ENCODE data around the gene DHRS13.
"Not testable (repeated sequence)": the region's sequence is repeated elsewhere in the genome, so short reads cannot be mapped to it uniquely, and the experiment has no call there.

The DHRS13 gene

DNA sequence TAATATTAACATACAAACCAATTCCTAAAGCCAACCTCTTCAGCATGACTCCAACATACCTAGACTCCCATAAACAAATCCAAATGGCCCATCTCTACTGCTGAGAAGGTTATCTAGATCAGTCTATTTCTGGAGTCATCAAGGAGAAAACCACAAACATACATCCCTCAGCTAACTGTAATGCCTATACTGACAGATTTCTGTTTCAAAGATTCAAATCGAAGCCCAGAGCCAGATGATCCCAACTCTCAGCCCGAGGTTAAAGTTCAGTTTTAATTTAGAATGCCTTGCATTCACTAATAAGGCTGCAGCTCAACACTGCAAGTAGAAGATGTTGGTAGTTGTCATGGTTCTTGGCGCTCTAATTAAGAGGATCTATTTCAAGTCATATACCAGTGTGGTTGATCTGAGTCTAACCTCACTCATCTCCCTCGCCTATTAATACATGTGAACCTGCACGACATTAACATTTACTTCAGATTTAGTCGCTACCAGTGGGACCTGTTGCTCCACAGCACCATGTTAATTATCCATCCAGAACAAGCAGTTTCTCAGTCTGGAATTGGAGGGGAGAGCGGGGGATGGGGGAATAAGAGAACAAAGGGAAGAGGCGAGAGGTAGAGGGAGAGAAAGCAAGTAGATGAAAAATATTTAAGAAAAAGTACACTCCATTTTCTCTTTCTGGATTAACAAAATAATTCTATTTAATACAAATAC lies 33.0 kb upstream of the DHRS13 start:
- no peak for DNase-seq

DNA sequence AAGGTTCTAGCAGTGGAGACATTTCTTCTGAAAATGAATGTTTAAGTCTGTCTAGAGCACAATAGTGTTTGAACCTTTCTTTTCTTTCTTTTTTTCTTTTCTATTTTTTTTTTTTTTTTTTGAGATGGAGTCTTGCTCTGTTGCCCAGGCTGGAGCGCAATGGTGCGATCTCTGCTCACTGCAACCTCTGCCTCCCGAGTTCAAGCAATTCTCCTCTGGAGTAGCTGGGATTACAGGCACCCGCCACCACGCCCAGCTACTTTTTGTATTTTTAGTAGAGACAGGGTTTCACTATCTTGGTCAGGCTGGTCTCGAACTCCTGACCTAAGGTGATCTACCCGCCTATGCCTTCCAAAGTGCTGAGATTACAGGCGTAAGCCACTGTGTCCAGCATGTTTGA lies 31.6 kb upstream of the DHRS13 start:
- DNase-seq: not testable (repeated sequence)

DNA sequence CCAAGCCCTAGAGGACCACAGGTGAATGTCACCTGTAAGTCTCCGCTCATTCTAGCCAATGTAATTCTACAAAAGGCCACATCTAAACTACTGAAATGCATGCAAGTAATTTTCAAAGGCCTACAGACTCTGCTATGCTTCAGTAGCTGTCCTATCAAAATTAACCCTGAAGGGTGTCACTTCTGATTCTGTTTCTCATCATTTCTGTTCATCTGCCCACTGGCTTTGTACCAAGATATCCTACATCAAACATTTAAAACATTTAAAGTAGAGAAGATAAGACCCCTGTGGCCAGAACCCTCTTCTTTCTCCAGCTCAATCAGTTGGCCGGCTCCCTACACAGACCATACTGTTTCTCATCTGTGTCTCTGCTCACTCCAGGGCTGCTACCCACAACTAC lies 26.9 kb upstream of the DHRS13 start:
- no peak for DNase-seq

DNA sequence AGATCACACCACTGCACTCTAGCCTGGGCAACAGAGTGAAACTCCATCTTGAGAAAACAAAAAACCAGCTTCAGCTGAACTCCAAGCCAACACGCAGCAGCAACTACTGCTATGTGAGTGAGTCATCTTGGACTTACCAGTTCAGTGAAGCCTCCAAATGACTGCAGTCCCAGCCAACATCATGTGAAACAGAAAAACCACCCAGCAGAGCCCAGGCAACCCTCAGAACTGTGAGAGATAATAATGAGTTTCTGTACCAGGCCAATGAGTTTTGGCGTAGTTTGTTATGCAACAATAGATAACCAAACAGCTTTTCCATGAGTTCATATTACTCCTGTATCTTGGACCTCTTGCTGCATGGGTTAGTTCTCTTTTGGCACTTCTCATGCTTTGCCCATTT lies 25.2 kb upstream of the DHRS13 start:
- DNase-seq: no peak

DNA sequence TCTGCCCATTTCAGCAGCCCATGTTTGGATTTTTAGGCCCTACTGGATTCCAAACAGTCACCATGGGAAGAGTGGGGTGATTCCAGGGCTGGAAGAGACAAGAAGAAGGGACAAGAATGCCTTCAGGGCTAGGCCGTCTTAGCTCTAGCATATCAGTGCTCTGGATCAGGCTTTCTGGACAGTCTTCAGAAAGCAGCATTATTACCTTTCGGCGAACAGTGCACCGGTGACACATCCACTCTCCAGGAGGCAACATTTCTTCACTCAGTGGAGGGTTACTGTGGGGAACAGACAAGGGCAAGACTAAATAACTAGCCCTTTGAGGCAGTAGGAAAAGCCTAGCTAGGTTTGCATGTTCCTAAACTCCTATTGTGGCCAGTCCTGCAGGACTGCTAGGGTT lies 23.9 kb upstream of the DHRS13 start:
- no peak for DNase-seq

DNA sequence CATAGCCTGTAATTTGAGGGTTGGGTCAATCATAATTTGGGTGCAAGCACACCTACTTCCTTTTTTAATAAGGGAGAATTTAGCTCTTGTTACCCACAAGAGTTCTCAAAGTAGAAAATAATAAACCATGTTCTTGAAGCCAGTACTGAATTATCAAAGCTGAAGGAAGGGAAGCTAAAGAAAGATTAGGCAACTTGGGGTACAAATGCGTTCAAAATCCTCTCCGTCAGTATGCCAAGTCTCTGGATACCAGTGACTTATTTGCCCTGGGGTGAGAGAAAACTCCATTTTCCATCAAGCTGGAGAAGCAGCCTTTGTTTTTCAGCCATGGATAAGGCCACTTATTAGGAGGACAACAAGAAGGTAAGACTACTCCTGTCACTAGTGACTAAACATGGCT lies 23.5 kb upstream of the DHRS13 start:
- no peak for DNase-seq

DNA sequence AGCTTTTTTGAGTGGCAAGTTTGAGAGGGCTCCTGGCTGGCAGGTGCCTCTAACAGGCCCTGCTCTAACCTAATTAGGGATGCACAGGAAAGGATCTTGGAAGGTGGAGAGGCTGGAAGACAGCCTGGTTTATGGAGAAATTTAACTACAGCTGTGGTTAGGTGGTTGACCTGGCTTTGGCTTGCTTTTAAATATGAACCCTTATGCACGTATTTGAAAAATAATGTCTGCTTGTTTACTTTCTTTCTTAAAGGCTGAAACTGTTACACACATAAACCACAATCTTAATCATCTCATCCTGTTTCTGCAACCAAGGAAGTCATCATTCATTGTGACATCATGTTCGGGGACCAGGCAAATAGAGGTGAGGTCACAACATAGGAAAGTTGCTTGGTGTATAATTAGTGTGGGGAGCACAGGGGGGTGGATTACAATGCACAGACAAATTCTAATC lies 23.1 kb upstream of the DHRS13 start:
- DNase-seq: peak; percentile 49

DNA sequence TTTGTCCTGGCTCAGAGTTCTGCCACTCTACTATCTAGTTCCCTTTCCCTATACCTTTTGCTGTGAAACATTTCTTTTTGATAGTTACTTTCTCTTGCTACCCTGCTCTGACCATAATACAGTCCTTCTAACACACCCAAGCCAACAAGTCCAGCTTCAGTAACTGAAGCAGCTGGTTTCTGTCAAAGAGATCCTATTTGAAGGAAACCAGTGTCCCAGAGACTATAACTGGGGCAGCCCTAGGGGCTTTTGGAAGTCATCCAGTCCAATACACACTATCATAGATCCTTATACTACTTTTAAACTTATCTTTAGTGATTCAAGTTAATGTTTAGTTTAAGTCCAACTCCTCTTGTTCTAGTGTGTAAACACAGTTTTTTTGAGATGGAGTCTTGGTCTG lies 17.3 kb upstream of the DHRS13 start:
- no peak for DNase-seq

DNA sequence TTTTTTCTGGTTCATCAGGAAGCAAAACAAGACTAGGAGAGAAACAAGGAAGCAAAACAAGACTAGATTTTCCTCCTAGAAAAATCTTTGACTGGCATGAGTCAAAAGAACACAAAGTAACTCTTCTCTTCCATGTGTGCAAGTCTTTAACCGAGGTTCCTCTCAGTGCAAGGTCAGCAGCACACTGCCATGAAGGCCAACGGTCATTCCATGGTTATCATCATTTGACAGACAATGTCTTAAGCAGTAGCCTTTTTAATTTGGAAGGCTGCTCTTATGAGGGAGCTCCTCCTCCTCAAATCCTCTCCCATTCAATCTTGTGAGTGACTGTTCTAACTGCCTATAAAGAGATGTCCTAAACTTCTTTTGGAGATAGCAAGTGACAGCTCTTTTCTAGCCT lies 15.4 kb upstream of the DHRS13 start:
- DNase-seq: no peak

DNA sequence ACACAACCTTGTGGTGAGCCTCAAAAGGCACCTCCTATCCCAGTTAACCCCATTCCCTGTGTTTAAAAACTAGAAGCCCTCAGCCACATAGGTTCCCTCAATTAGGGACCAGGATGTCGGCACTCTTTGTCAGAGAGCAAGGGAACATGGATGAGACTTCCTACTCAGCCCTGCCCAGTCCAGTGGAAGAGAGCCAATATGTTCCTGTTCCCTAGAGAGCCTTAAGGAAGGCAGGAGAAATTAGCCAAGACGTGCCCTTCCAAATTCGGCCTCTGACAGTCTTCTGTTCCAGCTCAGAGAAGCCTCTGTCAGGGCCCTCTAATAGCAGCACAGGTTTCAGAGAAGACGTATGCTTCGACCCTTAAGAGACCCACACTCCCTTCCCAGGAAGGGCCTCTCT lies 14.6 kb upstream of the DHRS13 start:
- no peak for DNase-seq

DNA sequence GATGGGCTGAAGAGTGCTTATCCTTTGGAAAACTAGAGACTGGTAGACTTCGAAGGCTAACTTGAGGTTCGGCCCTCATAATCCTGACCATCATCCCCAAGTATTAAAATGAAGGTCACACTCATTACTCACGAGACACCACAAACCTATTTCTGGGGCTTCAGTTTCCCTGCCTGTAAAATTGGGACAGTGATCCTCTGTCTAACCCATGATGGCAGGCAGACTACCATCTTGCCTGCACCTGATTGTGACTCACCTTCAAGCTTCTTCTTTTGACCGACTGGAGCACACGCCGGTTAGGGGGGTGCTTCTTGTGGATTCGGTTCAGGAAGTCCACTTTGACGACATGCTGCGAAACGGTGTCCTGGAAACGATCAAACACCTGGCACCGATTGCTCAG lies 14.2 kb upstream of the DHRS13 start:
- DNase-seq: no peak

DNA sequence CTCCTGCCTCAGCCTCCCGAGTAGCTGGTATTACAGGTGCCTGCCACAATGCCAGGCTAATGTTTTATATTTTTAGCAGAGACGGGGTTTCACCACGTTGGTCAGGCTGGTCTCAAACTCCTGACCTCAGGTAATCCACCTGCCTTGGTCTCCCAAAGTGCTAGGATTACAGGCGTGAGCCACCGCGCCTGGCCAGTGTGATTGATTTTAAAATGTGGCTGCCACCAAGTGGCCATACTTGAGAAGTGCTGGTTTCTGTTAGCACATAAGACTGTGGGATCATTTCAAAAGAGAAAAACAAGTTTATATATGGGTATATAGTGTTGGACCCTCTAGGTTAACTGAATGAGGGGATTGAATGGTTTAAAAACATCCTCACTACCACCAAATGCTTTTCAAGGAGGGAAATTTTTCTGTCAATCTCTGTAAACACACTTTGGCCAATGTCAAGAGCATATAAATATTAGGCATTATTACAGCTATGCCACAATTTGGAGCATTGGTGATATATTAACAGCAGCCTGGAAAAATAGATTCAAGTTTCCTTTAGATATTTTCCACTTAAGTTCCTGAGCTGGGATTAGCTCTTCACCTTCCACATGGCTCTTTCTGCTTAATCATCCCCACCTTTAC lies 13.5 kb upstream of the DHRS13 start:
- DNase-seq: peak; percentile 40

DNA sequence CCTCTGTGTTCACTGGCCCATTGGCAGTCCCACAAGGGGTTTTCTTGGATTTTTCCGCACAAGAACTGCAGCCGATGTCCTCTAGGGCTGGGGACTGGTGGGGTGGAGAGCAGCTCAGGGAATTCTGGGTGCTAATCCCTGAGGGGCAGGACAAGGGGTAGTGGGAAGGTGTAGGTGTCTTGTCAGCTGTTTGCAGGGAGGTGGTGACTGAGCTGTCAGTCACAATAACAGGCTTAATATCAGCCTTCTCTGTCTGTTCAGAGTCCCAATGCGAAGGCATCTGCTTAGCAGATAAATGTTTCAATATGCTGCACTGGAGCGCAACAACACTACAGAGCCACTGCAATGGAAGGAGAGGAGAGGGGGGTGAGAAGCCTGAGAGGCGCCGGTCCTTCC lies 10.1 kb upstream of the DHRS13 start:
- DNase-seq: no peak

DNA sequence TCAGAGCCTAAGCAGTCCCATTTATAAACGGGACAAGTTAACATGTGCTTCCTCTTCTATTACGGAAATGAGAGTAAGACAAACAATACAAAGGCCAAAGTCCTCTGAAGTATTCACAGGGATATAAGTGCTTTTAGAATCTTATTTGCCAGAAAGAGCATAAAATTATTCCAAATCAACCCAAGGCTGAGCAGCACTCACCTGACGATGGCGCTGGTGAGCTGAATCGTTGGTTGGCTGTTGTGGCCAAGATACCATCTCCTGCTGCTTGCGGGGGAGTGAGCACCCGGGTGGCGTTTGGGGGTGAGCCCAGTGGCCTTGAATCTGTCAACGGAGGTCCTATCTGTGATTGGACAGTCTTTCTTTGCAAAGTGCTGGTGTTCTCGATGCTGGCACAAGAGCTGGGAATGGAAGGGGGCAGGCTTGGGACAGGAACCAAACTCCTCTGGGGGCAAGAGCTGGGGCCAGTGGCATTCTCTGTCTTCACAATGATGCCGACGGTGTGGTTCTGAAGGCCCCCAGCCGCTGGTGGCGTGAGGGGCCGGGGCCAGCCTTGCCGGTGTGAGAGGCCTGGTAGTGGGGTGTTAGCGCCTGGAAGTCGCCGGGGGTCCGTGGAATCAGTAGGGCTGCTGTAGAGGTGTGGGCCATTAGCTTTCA lies 9.5 kb upstream of the DHRS13 start:
- DNase-seq: no peak

DNA sequence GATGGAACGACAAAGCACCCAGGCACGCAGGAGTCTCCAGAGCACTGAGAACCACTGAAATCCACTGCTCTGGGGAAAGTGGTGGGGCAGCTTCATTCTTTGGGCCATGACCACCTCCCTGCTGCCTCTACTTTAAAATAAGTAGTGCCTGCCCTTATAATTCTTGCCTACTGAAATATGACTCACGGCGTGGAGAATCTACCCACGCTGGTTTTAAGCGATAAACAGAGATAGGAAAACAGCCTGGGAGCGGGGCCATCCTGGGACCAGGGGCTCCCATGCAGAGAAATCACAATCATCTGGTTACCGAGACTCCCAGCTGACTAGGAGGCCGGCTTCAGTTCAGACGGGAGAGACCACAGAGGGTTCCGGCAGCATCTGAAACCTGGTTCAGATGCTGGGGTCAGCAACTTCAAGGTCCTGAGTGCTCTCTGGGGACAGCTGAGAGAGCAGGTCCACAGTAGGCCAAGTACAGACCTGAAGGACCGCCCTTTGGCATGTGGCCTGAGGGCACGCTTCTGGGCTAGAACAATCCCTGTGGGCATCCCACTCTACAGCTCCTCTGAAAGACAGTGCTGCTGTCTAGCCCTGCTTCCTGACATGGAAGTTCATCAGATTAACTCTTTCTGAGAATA lies 8.6 kb upstream of the DHRS13 start:
- no peak for DNase-seq

DNA sequence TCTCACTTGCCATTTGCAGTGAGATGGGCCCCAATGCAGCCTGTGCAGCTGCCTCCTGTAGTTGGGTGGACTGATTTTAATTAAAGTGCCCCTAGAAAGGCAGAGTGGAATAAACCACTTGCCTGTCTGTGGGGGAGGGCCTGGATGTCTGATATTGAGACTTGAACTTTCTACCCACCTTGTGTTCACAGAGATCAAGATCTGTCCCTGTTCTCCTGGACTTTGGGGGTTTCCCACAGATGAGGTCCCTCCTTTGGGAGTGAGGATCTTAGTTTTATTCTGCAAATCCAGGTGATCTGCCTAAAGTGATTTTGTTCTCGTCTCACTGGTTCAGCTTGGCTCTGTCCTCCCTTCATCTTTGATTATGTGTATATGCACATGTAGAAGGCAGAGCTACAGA lies 7.7 kb upstream of the DHRS13 start:
- DNase-seq: no peak

DNA sequence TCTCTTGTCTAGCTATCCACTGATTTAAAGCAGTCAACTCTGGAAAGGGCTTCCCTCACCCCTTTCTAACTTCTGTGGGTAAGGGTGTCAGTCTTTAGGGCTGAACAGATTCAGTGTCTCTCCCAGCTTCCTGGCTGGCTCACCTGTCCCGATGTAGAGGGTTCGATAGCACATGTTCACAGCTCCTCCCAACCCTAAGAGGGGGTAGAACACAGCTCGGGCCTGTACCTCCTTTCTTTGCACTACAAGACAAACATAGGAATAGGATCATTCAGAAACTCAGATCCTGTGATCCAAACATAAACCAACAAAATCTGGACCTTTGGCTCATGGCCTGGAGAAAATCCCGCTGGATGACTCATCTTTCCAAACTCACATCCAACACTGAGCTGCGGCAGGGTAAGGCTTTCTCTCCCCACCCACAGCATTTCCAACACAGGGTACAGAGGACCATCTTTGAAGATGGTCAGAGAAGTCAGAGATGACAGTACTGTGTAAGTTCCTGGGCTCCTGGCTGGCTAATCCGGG lies 5.8 kb upstream of the DHRS13 start:
- DNase-seq: no peak

DNA sequence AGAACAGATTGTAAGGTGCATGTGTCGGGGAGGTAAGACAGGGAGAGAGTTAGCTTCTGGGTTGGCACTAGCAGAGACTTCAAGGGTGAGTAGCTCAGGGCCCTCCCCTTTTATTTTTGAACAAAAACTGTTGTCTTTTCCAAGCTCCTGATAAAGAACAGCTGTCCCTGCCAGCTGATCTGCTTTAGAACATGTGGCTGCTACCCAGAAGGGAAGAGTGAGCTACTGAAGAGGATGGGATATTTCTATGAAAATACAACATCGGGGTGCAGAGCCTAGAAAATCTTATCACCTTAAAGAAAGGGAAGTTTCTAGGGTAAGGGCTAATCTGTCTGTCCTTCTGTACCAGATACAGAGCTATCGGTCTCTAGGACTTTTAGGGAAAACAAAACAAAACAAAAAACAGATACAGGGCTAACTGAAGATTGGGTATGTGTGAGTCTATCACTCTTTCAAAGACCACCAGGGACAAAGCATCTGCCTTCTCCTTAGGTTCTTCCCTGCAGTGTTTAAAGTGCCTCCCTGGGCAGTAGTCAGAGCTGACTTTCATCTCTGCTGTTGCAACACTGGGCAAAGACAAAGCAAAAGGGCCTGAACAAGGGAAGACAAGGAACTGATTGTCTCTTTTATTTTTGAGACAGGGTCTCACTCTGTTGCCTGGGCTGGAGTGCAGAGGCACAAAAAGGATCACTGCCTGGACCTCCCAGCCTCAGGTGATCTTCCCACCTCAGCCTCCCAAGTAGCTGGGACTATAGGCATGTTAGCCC lies 5.0 kb upstream of the DHRS13 start:
- DNase-seq: no peak

DNA sequence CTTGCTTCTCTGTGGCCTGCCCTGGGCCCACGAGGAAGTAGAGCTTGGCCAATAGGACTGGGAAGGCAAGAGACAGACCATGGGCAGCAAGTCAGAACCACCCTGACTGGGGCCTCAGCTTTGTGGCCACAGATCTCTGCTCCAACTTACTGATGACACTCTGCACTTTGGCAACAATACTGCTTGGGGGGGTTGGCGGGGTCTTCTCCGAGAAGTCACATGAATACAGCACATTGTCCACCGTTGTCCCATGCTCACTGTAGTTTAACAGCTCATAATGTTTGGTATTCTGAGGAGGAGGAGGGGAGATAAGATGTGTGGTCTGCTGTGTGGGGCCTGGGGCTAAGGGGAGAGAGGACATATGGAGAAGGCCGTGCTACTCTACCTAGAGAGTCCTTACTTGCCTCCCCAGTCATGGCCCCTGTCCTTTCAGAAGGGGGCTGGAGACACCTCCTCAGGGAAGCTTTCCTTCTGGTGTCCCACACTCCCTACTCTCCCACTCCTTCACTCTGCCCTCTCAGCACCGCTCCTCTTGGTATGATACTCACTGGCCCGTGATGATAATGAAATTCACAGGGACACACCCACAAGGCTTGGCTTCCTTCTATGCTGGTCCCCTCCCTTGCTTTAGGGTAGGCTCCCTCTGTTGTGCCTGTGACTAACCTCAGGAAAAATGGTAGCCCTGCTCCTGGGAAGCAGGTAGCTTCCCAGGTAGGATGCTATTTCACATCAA lies 4.0 kb upstream of the DHRS13 start:
- no peak for DNase-seq

DNA sequence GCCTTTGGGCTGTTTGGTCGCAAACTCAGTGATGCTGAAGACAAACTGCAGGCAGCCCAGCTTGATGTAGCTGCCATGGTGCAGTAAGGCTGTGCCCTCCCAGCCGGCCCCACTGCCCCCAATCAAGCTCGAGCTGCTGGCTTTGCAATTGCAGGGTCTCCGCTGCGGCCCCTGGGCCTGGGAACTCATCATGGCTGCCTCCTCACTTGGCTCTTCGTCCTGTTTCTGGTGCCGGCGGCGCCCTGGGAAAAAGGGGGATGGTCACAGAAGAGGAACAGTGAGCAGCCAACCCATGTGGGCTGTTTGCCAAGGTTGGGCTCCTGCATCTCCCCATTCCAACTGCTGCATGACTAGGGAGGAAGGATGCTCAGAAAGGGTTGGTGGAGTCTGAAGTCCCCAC lies 3.4 kb upstream of the DHRS13 start:
- DNase-seq: no peak

DNA sequence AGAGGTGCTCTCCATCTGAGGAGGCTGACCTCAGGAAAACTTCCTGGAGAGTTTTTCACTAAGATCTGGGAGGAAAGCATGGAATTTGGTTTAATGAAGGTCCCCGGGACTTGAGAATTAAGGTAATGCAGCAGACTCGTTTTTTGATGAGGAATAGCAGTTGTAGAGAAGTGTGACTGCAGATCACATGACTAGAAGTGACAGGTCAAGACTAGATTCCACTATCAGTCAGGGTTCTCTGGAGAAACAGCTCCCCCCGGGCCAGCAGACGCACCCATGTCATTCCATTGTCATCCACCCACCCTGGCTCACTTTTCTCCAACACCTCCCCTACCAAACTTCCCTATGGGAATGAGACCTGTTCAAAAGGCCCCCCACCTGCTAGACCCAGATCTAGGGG lies 1.9 kb upstream of the DHRS13 start:
- no peak for DNase-seq

DNA sequence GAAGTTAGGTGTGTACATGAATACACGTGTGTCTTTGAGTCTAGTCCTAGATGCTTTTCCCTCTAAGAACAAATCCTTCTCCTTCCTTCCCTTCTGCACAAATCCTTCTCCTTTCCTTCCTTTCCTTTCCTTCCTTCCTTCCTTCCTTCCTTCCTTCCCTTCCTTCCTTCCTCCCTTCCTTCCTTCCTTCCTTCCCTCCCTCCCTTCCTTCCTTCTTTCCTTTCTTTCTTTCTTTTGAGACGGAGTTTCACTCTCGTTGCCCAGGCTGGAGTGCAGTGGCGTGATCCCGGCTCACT lies 615 bp upstream of the DHRS13 start:
- not testable (repeated sequence) for DNase-seq
